Uterus (tissue), 4 donors: ENCODE results near the gene YPEL3. TPM values are rescaled to one million over a fixed set of nuclear protein-coding genes. Genes with fewer than 3 reads are reported as not detected.
"Not testable (repeated sequence)": the region's sequence is repeated elsewhere in the genome, so short reads cannot be mapped to it uniquely, and the experiment has no call there.

Experiments
- DNase-seq, 2 donors: peaks; one replicate each; pipeline ENCODE4 v3.0.0-alpha.2; 2019 to 2020
- H3K27ac ChIP-seq, 2 donors: fragments of 200-600 bp; sonication (generic); 1 replicate in 1 of 2; 2 replicates in 1 of 2; pipeline ENCODE4 v1.5.1; 2016 to 2018
- H3K27me3 ChIP-seq, 2 donors: fragments of 200-600 bp; sonication (generic); one replicate each; pipeline ENCODE4 v1.5.1; 2018 to 2019; ENCODE audit warnings: control low read depth in 1 of 2
- H3K36me3 ChIP-seq, 2 donors: fragments of 200-600 bp; sonication (generic); one replicate each; pipeline ENCODE4 v1.5.1; 2019; ENCODE audit warnings: control low read depth in 1 of 2
- H3K4me1 ChIP-seq, 2 donors: fragments of 200-600 bp; sonication (generic); one replicate each; pipeline ENCODE4 v1.5.1; 2018 to 2019; ENCODE audit warnings: control low read depth in 1 of 2
- H3K4me3 ChIP-seq, 2 donors: fragments of 200-600 bp; sonication (generic); 1 replicate in 1 of 2; 2 replicates in 1 of 2; pipeline ENCODE4 v1.5.1; 2018 to 2019; ENCODE audit warnings: mild to moderate bottlenecking in 1 of 2
- H3K9me3 ChIP-seq, 2 donors: fragments of 200-600 bp; sonication (generic); one replicate each; pipeline ENCODE4 v1.5.1; 2019; ENCODE audit warnings: control low read depth in 1 of 2
- CTCF ChIP-seq, 4 experiments: fragments of 200-600 bp in 2 of 4; fragments of 450-650 bp in 2 of 4; sonication (generic) in 2 of 4; IDR thresholded peaks; one replicate each; pipeline ENCODE4 v1.5.1; 2016 to 2019; ENCODE audit warnings: antibody characterized with exemption in 4 of 4, mild to moderate bottlenecking in 2 of 4, moderate library complexity in 1 of 4
- POLR2A ChIP-seq, 2 donors: fragments of 450-650 bp; IDR thresholded peaks; one replicate each; pipeline ENCODE4 v1.6.1; 2016; ENCODE audit warnings: antibody characterized with exemption in 2 of 2, mild to moderate bottlenecking in 1 of 2, moderate library complexity in 1 of 2
- intact Hi-C: fragments of 100-400 bp; cut with DNase I; formaldehyde crosslinking; loops from one replicate; pipeline ENCODE4 v1.15.1; 2023; ENCODE audit warnings: low total_unique reads
- total RNA-seq, 4 donors: library from RNA; depleted of rRNA in 3 of 4; stranded (reverse); fragments of >200 nt in 3 of 4; gene quantifications; one replicate each; pipeline versions ENCODE4 v1.1.0 to v1.2.4, GENCODE V29; 2014 to 2023
- donor health status: DM: yes; HTN: yes; CAD: no.

Gene YPEL3
- total RNA-seq, 4 donors from 2014 or later, result 9.2 to 158 (median 36.4) TPM

GRCh38 chr16:30117768-30118167 is 21.8 kb upstream of the YPEL3 start:
- Histone ChIP-seq H3K4me1 (no peaks in the 10 kb centered on the region), H3K4me3 (no peak overlapping the region), H3K27me3 (no peaks in the 10 kb centered on the region), H3K36me3 (no peaks in the 10 kb centered on the region), H3K27ac (no peak overlapping the region), H3K9me3 (no peaks in the 10 kb centered on the region)
- intact Hi-C loops, result no loop called here
- no peak for TF ChIP-seq POLR2A (IDR thresholded peaks at IDR 0.05)
- no peak for DNase-seq

- H3K27me3 ChIP-seq, result no peaks in the 10 kb centered on the region
- no peaks in the 10 kb centered on the region for H3K9me3 ChIP-seq
- no peaks in the 10 kb centered on the region for H3K36me3 ChIP-seq
- no peak for DNase-seq
- no peak for TF ChIP-seq CTCF (IDR thresholded peaks at IDR 0.05)
- TF ChIP-seq POLR2A (IDR thresholded peaks at IDR 0.05), result no peak
- no peak overlapping the region for H3K4me3 ChIP-seq
- H3K4me1 ChIP-seq, result no peaks in the 10 kb centered on the region
- intact Hi-C loops, result no loop called here
- H3K27ac ChIP-seq, result no peak overlapping the region
These were observed 20.5 kb upstream of the YPEL3 start for GRCh38 chr16:30116291-30117207.

- intact Hi-C loops, result no loop called here
- no peaks in the 10 kb centered on the region for H3K36me3 ChIP-seq
- H3K9me3 ChIP-seq, result no peaks in the 10 kb centered on the region
- no peak overlapping the region for H3K27ac ChIP-seq
- DNase-seq, result no peak
- H3K4me1 ChIP-seq, result no peaks in the 10 kb centered on the region
- no peaks in the 10 kb centered on the region for H3K27me3 ChIP-seq
- no peak overlapping the region for H3K4me3 ChIP-seq
- no peak for TF ChIP-seq CTCF (IDR thresholded peaks at IDR 0.05)
- TF ChIP-seq POLR2A (IDR thresholded peaks at IDR 0.05), result no peak
These were observed 19.2 kb upstream of the YPEL3 start for GRCh38 chr16:30115238-30115637.

- intact Hi-C loops, H3K27ac ChIP-seq, DNase-seq, H3K4me3 ChIP-seq, H3K36me3 ChIP-seq, H3K9me3 ChIP-seq, H3K4me1 ChIP-seq, H3K27me3 ChIP-seq: not testable (repeated sequence)
These were observed 18.8 kb upstream of the YPEL3 start for GRCh38 chr16:30114833-30115232.

GRCh38 chr16:30114411-30114810 is 18.4 kb upstream of the YPEL3 start:
- Histone ChIP-seq H3K36me3 (no peaks in the 10 kb centered on the region), H3K27me3 (no peaks in the 10 kb centered on the region), H3K27ac (no peak overlapping the region), H3K9me3 (no peaks in the 10 kb centered on the region), H3K4me1 (no peaks in the 10 kb centered on the region), H3K4me3 (no peak overlapping the region)
- DNase-seq, result no peak
- no peak for TF ChIP-seq POLR2A (IDR thresholded peaks at IDR 0.05)
- TF ChIP-seq CTCF (IDR thresholded peaks at IDR 0.05), result no peak
- intact Hi-C loops, result no loop called here

- H3K27ac ChIP-seq, result peak overlapping the region in 1 of 2 donors; percentile 45
- no peaks in the 10 kb centered on the region for H3K27me3 ChIP-seq
- DNase-seq, result no peak
- TF ChIP-seq CTCF (IDR thresholded peaks at IDR 0.05), result no peak
- no peak for TF ChIP-seq POLR2A (IDR thresholded peaks at IDR 0.05)
- no peaks in the 10 kb centered on the region for H3K4me1 ChIP-seq
- H3K36me3 ChIP-seq, result no peaks in the 10 kb centered on the region
- no peaks in the 10 kb centered on the region for H3K9me3 ChIP-seq
- intact Hi-C loops, result no loop called here
- H3K4me3 ChIP-seq, result no peak overlapping the region
These were observed 17.8 kb upstream of the YPEL3 start for GRCh38 chr16:30113711-30114333.
